OCI-LY7 (cell line): Measurements from ENCODE around the gene VIPR1. TPM values are rescaled to one million over a fixed set of nuclear protein-coding genes. Genes with fewer than 3 reads are reported as not detected.

ENCODE experiments used
- BruUV-seq: library from RNA; stranded (reverse); fragments of 400-500 nt; replicated peaks from 2 replicates; lab custom pipeline; 2021; lab: Mats Ljungman, UMichigan
- CTCF ChIA-PET: fragments of 300-600 bp; sonication (Branson Sonifier 250); formaldehyde crosslinking; loops from one replicate; lab custom pipeline; 2022; ENCODE audit warnings: antibody characterized with exemption; ENCODE audit not compliant: unreplicated experiment; lab: Charles Lee
- POLR2A ChIA-PET: fragments of 300-600 bp; sonication (Branson Sonifier 250); formaldehyde crosslinking; loops from one replicate; lab custom pipeline; 2022; ENCODE audit warnings: antibody characterized with exemption; lab: Charles Lee
- DNase-seq: peaks from one replicate; pipeline ENCODE4 v3.0.0-alpha.2; 2015; ENCODE audit warnings: low spot score
- H2AFZ ChIP-seq: fragments of 200-600 bp; sonication (generic), shearing (Covaris generic); 2 replicates; pipeline ENCODE4 v1.6.1; 2014; ENCODE audit warnings: mild to moderate bottlenecking, antibody characterized with exemption, low read length, moderate library complexity
- H3K27ac ChIP-seq: fragments of 200-600 bp; sonication (generic); 2 replicates; pipeline ENCODE4 v1.5.1; 2014; ENCODE audit warnings: mixed run types, low read depth, mild to moderate bottlenecking, moderate library complexity, low read length, inconsistent platforms; ENCODE audit not compliant: poor library complexity, severe bottlenecking
- H3K36me3 ChIP-seq: fragments of 200-600 bp; sonication (generic); 2 replicates; pipeline ENCODE4 v1.6.1; 2014; ENCODE audit warnings: mild to moderate bottlenecking, antibody characterized with exemption, low read length, moderate library complexity, mixed read lengths; ENCODE audit not compliant: insufficient read depth
- H3K4me1 ChIP-seq: fragments of 200-600 bp; sonication (generic); 2 replicates; pipeline ENCODE4 v1.5.1; 2014; ENCODE audit warnings: mild to moderate bottlenecking, low read length; ENCODE audit not compliant: insufficient read depth, poor library complexity, severe bottlenecking
- H3K4me2 ChIP-seq: fragments of 200-600 bp; sonication (generic); 2 replicates; pipeline ENCODE4 v1.6.1; 2014; ENCODE audit warnings: mild to moderate bottlenecking, low read length
- H3K4me3 ChIP-seq: fragments of 200-600 bp; sonication (generic); 2 replicates; pipeline ENCODE4 v1.5.1; 2014; ENCODE audit warnings: mild to moderate bottlenecking, low read depth, low read length; ENCODE audit not compliant: poor library complexity, severe bottlenecking
- H3K79me2 ChIP-seq: fragments of 200-600 bp; sonication (generic); 2 replicates; pipeline ENCODE4 v1.6.1; 2016; ENCODE audit warnings: low read depth, mild to moderate bottlenecking, low read length, moderate library complexity, mixed read lengths; ENCODE audit not compliant: insufficient read depth
- H3K9me2 ChIP-seq: fragments of 200-600 bp; sonication (generic); 2 replicates; pipeline ENCODE4 v1.6.1; 2016; ENCODE audit warnings: mild to moderate bottlenecking, low read length, mixed read lengths; ENCODE audit not compliant: insufficient read depth
- H3K9me3 ChIP-seq: fragments of 200-600 bp; sonication (generic); 2 replicates; pipeline ENCODE4 v1.6.1; 2014; ENCODE audit warnings: mild to moderate bottlenecking, mixed run types, low read length, mixed read lengths
- H4K20me1 ChIP-seq: fragments of 200-600 bp; sonication (generic); 2 replicates; pipeline ENCODE4 v1.6.1; 2014; ENCODE audit warnings: mild to moderate bottlenecking, antibody characterized with exemption, low read length, moderate library complexity, mixed read lengths; ENCODE audit not compliant: insufficient read depth
- CTCF ChIP-seq: fragments of 200-600 bp; sonication (generic); conservative IDR thresholded peaks from 2 replicates; pipeline ENCODE4 v1.5.1; 2014; ENCODE audit warnings: mild to moderate bottlenecking, antibody characterized with exemption, low read length, moderate library complexity, mixed read lengths
- EZH2phosphoT487 ChIP-seq: fragments of 200-600 bp; sonication (generic); IDR thresholded peaks from 2 replicates; pipeline ENCODE4 v1.6.1; 2018; ENCODE audit warnings: low read depth, borderline replicate concordance, mild to moderate bottlenecking, mixed run types, antibody characterized with exemption, low read length, moderate library complexity, mixed read lengths
- intact Hi-C: fragments of 100-400 bp; cut with micrococcal nuclease; formaldehyde crosslinking; loops from one replicate; pipeline ENCODE4 v1.10.0; 2022; ENCODE audit not compliant: unreplicated experiment
- total RNA-seq, 2 experiments: library from RNA; depleted of rRNA in 1 of 2; stranded (reverse); fragments of >200 nt in 1 of 2; shearing (Covaris generic) in 1 of 2; gene quantifications; 2 replicates each; pipeline ENCODE4 v1.2.3, GENCODE V29; 2014 to 2022

Gene VIPR1
- total RNA-seq, 2 experiments from 2014 or later, result not detected

DNA sequence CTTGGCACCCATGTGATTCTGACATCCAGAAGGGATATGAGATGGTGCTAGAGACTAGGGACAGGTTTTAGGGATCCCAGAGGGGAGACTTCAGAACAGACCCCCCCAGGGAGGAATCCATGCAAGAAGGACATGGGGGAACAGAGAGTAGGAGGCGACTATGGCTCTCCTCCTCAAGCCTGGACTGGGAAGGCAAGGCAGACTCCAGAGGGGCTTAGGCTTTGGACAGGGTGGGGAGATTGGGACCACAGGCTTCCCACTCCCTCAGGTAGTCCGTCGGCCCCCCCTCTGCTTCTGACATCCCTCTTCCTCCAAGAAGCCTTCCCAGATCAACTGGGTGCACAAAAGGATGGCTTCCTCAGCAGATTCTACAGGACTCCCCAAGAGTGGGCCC lies 3.0 kb upstream of the VIPR1 start:
- Histone ChIP-seq H3K4me3 (no peak overlapping the region), H3K9me3 (no peaks in the 10 kb centered on the region), H4K20me1 (no peaks in the 10 kb centered on the region), H2AFZ (no peak overlapping the region), H3K36me3 (no peaks in the 10 kb centered on the region), H3K27ac (no peak overlapping the region), H3K4me1 (peaks cover 8% of the 10 kb centered on the region), H3K4me2 (no peak overlapping the region), H3K9me2 (no peaks in the 10 kb centered on the region), H3K79me2 (no peaks in the 10 kb centered on the region)
- ChIA-PET CTCF (no interaction called here), POLR2A (no interaction called here)
- no peak for DNase-seq
- no TSS peak for BruUV-seq
- TF ChIP-seq CTCF (no peak), EZH2phosphoT487 (no peak)
- intact Hi-C loops, result no loop called here

- H3K9me3 ChIP-seq, result no peaks in the 10 kb centered on the region
Observed at GRCh38 chr3:42500091-42500490, 2.4 kb upstream of the VIPR1 start.

GRCh38 chr3:42500909-42501308 lies 1.5 kb upstream of the VIPR1 start:
- H3K79me2 ChIP-seq, result no peaks in the 10 kb centered on the region
- DNase-seq, result no peak
- H3K4me1 ChIP-seq, result peaks cover 8% of the 10 kb centered on the region
- no peak overlapping the region for H3K4me3 ChIP-seq
- H3K9me3 ChIP-seq, result no peaks in the 10 kb centered on the region
- H4K20me1 ChIP-seq, result no peaks in the 10 kb centered on the region
- intact Hi-C loops, result loop anchor here (5.0 kb wide), 1 partner anchor 41 kb away; no protein-coding TSS in a partner anchor
- ChIA-PET CTCF (no interaction called here), POLR2A (no interaction called here)
- no peaks in the 10 kb centered on the region for H3K36me3 ChIP-seq
- no TSS peak for BruUV-seq
- no peak overlapping the region for H3K4me2 ChIP-seq
- no peak overlapping the region for H2AFZ ChIP-seq
- no peak overlapping the region for H3K27ac ChIP-seq
- no peaks in the 10 kb centered on the region for H3K9me2 ChIP-seq
- TF ChIP-seq CTCF, result no peak
- TF ChIP-seq EZH2phosphoT487, result no peak

More at GRCh38 chr3:42500091-42500490, 2.4 kb upstream of the VIPR1 start:
- ChIA-PET CTCF (no interaction called here), POLR2A (no interaction called here)
- H3K9me2 ChIP-seq, result no peaks in the 10 kb centered on the region
- no peak overlapping the region for H2AFZ ChIP-seq
- H3K27ac ChIP-seq, result no peak overlapping the region
- H3K4me1 ChIP-seq, result peaks cover 8% of the 10 kb centered on the region
- no peak overlapping the region for H3K4me3 ChIP-seq
- DNase-seq, result no peak
- TF ChIP-seq EZH2phosphoT487, result no peak
- no peak overlapping the region for H3K4me2 ChIP-seq
- no peaks in the 10 kb centered on the region for H3K79me2 ChIP-seq
- intact Hi-C loops, result loop anchor here (5.0 kb wide), 1 partner anchor 42 kb away; no protein-coding TSS in a partner anchor
- H3K36me3 ChIP-seq, result no peaks in the 10 kb centered on the region
- no peaks in the 10 kb centered on the region for H4K20me1 ChIP-seq
- BruUV-seq, result no TSS peak
